Measurements from ENCODE around the gene CMBL.
"Not testable (repeated sequence)": the region's sequence is repeated elsewhere in the genome, so short reads cannot be mapped to it uniquely, and the experiment has no call there.

Gene CMBL

DNA sequence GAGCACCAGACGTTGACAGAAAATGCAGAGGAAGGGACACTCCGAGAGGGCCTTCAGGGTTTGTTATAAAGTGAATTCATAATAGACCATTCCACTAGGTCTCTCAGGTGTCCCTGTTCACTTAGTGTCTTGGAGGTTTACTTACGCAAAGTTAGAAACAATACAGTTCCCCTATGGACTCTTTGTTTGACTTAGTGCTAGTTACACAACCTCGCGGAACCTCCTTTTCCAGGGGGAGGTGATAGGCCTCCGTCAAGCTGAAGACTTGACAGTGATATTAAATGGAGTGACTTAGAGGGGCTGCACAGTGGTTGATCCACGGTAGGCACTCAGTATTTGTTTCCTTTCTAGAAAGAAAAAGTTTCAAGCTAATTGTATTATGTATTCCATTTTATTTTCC lies 56.3 kb downstream of the CMBL start:
- no peak for TF ChIP-seq ZNF274 (IDR thresholded peaks at IDR 0.05; ENCODE audit: low read depth, low read length)
- H3K4me3 ChIP-seq (ENCODE audit: low read length), result peak overlapping the region; percentile 93

DNA sequence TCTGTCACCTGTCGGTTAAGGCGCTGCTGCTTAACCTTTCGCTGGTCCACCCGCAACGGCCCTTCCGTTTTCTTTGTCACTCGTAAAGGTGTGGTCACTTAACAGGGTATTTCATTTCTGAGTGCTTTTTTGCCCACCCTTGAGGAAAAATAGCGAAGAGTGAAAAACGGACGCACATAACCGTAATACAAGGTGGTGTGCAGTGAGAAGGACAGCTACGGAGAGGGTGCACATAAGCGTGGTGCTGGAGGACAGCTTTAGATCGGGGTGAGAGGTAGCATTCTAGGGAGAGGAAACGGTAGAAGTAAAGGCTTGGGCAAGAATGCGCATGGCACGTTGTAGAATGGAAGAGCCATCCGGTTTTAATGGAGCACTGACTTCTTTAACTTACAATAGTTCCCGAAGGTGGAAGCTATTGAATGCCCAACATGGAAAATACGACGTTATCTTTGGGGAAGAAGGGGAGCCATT lies 56.9 kb downstream of the CMBL start:
- peak overlapping the region; percentile 93 for H3K4me3 ChIP-seq (ENCODE audit: low read length)
- TF ChIP-seq ZNF274 (IDR thresholded peaks at IDR 0.05; ENCODE audit: low read depth, low read length), result no peak

DNA sequence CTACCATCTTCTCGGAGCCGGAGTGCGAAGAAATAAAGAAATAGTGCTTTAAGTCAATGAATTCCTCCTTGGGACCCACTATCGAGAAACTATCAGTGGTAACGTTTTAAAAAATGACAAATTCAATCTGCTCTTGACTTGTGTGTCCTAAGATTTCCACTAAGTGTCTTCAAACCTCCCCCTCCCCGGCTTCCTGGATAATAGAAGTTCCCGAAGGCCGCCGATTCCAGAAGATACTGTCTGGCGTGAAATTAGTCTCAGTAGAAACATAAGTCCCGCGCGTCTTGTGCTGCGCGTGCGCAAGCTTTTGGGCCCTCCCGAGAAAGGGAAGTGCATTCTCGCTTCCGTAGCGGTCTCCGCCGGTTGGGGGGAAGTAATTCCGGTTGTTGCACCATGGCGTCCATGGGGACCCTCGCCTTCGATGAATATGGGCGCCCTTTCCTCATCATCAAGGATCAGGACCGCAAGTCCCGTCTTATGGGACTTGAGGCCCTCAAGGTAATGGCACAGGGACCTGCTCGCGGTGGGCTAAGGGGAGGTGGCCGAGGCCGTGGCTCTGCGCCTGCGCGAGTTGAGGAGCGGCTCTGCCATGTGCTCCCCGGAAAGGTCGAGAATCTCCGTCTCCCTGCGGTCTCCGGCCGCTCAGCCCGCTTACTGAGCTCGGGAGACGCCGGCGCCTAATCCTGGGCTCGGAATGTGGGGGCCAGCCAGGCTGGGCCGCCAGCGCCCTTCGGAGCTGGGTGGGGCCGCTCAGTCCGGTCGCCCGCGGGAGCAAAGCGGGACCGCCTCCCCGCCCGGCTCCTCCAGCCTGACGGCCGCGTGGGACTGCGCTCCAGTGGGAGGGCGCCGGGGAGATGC lies 57.5 kb downstream of the CMBL start, which contains the start of gene CCT5:
TSS of gene CCT5 (plus strand) at position 333 of the 858 bp plus-strand sequence. CDS start at position 394, 61 bp downstream.
- peak within 1 kb of the TSS; percentile 93 for H3K4me3 ChIP-seq (ENCODE audit: low read length)
- no peak for TF ChIP-seq ZNF274 (IDR thresholded peaks at IDR 0.05; ENCODE audit: low read depth, low read length)

DNA sequence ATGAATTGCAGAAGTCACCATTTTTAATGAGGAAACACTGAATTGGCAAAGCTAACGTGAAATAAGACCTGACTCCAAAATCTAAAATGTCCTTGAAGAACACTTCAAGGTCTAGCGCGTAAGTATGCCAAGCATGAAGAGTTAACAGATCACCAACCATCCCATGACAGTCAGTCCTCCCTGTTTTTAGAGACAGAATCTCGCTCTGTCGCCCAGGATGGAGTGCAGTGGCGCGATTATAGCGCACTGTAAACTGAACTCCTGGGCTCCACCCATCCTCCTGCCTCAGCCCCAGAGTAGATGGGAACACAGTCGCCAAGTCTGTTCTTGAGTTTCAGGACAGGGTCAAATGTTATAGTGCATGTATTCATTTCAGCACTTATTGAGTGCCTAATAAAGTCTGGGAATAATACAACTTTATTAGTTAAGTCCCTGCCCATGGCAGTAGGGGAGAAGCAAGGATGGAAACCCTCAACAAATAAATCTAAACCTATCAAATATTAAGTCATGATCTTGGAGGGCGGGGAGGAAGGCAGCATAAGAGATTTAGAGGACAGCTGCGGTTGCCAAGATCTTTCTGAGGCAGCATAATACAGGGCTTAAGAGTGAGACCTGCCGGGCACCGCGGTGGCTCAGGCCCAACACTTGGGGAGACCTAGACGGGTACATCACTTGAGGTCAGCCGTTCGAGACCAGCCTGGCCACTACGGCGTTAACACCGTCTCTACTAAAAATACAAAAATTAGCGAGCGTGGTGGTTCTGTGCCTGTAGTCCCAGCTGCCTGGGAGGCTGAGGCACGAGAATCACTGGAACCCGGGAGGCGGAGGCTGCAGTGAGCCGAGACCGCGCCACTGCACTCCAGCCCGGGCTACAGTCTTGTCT lies 59.1 kb downstream of the CMBL start:
- TF ChIP-seq ZNF274 (IDR thresholded peaks at IDR 0.05; ENCODE audit: low read depth, low read length), result no peak
- peak overlapping the region; percentile 93 for H3K4me3 ChIP-seq (ENCODE audit: low read length)

DNA sequence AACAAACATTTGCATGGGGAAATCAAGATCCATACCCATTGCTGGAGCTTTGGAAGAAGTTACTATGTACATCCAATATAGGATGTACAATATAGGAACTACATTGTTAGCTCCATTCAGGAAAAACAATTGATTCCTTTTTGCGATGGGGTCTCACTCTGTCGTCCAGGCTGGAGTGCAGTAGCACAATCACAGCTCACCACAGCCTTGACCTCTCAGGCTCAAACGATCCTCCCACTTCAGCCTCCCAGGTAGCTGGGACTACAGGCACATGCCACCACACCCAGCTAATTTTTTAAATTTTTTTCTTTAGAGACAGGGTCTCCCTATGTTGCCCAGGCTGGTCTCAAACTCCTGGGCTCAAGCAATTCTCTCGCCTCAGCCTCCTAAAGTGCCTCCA lies 60.5 kb downstream of the CMBL start:
- not testable (repeated sequence) for H3K4me3 ChIP-seq (ENCODE audit: low read length)

DNA sequence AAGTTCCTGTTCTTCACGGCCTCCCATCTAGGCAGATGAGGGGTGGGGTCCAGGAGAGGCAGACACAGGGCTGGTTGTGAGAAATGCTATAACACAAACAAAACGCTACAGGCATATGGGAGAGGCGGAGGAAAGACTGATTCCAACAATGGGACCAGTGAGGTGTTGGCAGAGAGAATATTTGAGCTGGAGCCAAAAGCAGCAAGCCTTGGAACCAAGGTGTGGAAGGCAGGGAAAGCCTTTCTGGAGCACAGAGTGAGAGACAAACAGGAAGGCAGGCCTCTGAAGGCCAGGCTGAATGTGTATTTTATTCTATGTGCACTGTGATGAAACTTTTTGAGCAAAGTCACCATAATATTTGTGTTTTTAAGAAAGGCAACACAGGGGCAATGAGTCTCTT lies 60.9 kb downstream of the CMBL start:
- no peak overlapping the region for H3K4me3 ChIP-seq (ENCODE audit: low read length)
- no peak for TF ChIP-seq ZNF274 (IDR thresholded peaks at IDR 0.05; ENCODE audit: low read depth, low read length)

DNA sequence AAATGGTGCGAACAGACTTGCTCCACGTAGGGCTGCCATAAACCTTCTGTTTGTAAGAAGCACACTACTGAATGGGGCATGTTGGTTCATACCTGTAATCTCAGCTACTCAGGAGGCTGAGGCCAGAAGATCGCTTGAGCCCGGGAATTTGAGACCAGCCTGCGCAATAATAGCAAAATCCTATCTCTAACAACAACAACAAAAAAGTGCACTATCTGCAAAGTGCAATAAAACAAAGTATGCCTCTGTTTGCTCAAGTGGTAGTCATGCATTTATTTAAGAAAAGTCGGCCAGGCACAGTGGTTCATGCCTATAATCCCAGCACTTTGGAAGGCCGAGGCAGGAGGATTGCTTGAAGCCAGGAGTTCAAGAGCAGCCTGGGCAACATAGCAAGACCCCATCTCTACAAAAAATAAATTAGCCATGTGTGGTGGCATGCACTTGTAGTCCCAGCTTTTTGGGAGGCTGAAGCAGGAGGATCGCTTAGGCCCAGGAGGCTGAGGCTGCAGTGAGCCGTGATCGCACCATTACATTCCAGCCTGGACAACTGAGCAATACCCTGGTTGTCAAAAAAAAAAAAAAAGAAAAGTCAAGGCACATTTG lies 63.3 kb downstream of the CMBL start:
- H3K4me3 ChIP-seq (ENCODE audit: low read length), result no peak overlapping the region
- no peak for TF ChIP-seq ZNF274 (IDR thresholded peaks at IDR 0.05; ENCODE audit: low read depth, low read length)

DNA sequence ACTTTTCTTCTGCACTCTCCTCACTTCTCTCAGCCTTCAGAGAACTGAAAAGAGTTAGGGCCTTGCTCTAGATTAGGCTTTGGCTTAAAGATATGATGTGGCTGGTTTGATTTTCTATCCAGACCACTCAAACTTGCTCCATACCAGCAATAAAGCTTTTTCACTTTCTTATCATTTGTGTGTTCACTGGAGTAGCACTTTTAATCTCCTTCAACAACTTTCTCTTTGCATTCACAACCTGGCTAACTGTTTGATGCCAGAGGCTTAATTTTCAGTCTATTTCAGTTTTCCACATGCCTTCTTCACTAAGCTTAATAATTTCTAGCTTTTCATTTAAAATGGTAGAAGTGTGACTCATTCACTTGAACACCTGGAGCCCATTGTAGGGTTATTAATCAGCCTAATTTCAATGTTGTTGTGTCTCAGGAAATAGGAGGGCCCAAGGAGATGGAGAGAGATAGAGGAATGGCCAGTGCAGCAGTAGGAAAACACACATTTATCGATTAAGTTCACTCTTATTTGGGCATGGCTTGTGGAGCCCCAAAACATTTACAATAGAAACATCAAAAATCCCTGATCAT lies 64.0 kb downstream of the CMBL start:
- TF ChIP-seq ZNF274 (IDR thresholded peaks at IDR 0.05; ENCODE audit: low read depth, low read length), result no peak

DNA sequence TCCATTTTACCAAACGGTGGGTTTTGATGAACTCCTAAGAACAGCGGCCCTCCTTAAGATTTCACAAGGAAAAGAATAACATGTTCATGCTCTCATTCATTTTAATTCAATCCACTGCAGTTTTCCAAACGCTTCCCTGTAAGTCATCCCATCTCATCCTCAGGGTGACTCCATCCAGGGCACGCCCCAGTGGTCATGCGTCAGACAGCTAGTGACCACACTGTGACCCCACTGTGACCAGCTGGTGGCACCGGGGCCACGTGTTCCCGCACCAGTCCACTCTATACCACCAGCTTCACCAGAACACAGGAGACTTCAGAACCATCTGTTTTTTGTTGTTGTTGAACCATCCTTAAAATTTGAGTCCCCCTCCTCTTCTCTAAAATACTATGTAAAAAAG lies 72.4 kb downstream of the CMBL start:
- H3K4me3 ChIP-seq (ENCODE audit: low read length), result no peak overlapping the region
- TF ChIP-seq ZNF274 (IDR thresholded peaks at IDR 0.05; ENCODE audit: low read depth, low read length), result no peak

More for the DNA sequence above, 64.0 kb downstream of the CMBL start:
- H3K4me3 ChIP-seq (ENCODE audit: low read length), result no peak overlapping the region

DNA sequence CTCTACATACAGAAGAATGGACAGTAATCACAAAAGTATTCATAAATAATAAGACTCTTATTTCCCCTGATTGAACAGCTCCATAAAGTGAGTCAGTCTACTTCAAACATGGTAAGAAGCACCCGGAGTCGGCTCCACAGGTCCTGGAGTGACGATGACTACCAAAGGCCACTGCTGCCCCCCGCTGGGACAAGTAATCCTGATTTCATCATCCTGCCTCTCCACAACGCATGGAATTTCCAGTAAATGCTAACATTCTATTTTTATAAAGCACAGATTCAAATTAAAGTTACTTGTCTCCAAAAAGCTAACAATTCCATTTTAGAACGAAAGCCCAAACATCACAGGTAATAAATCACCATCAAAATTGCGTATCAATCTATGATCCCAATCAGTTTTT lies 74.2 kb downstream of the CMBL start:
- H3K4me3 ChIP-seq (ENCODE audit: low read length), result no peak overlapping the region
- TF ChIP-seq ZNF274 (IDR thresholded peaks at IDR 0.05; ENCODE audit: low read depth, low read length), result no peak

DNA sequence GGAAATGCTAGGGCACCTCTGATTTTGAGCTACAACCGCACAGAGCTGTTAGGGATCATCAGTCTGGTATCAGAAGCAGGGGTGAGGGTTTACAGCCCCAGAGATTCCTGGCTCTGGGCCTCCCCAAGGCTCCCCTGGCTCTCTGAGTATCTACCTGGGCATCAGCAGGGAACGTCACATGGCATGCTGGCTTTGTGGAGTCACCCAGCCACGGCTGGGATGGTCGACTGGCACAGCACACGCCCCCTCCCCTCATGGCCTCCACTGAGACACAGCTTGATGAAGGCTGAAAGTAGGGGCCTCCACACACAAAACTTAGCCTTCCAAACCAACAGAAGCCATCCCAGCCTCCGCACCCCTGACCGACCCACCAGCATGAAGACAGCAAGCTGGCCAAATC lies 74.7 kb downstream of the CMBL start:
- no peak for TF ChIP-seq ZNF274 (IDR thresholded peaks at IDR 0.05; ENCODE audit: low read depth, low read length)
- H3K4me3 ChIP-seq (ENCODE audit: low read length), result no peak overlapping the region

DNA sequence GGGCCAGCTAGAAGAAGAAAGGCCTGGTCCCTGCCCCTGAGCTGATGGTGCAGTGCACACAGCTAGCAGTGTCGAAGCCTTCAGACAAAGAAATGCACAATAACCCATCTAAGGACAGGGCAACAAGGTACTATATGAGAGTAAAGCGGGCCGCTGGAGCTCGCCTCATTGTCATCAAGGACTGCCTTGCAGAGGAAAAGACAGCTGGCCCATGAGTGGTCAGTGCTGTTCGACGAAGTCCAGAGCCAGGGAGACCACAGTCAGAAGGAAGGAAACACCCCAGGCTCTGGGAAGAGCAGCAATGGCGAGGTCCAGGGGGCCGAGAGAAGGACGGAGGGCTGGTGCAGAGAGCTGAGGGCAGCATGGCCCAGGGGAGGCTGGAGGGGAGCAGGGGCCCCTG lies 75.3 kb downstream of the CMBL start:
- no peak for TF ChIP-seq ZNF274 (IDR thresholded peaks at IDR 0.05; ENCODE audit: low read depth, low read length)
- no peak overlapping the region for H3K4me3 ChIP-seq (ENCODE audit: low read length)

DNA sequence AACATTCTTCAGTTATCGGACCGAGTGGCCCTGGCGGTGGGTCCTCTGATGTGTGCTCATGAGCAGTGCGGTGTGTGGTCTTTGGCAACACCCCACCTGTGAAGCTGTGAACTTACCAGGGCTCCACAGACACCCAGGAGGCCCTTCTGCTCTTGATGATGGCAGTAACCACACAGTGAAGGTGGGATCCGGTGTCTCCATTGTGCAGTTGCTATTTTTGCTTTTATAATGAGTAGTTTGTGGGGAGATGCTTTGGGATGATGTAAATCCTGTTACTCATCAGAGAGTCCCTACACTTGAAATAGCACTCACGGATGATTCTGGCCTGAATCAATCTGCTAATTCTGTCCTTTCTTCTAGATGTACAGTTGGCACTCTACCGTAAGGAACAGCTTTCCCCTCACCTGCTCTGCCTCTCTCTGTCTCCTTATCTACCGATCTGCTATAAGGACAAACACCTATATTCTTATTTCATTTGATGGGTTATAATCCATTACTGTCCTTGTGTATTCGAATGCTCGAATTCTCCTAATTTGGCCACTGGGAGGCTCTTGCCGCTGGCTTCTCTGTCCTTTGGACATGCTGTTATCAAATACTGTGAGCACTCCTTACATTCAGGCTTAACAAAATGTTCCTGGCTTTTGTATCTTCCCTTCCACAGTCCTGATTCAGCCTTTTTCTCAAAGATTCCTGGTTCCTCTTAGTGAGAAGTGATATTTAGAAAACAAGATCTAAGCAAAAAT lies 78.2 kb downstream of the CMBL start:
- TF ChIP-seq ZNF274 (IDR thresholded peaks at IDR 0.05; ENCODE audit: low read depth, low read length), result no peak
- no peak overlapping the region for H3K4me3 ChIP-seq (ENCODE audit: low read length)

Data from GM08714 (cell line).